SU-DHL-6 (cell line): ENCODE results near the gene TKT.

Source experiments
- EZH2phosphoT487 ChIP-seq: fragments of 200-600 bp; sonication (generic), shearing (Covaris generic); conservative IDR thresholded peaks from 2 replicates; pipeline ENCODE4 v1.6.1; 2018; ENCODE audit warnings: mild to moderate bottlenecking, antibody characterized with exemption, low read length, moderate library complexity, mixed read lengths
- TF ChIP-seq, protein P1 (sequence below): fragments of 200-600 bp; sonication (generic); IDR thresholded peaks from one replicate; pipeline ENCODE4 v1.5.1; 2017; ENCODE audit warnings: antibody characterized with exemption, mild to moderate bottlenecking, low read length, moderate library complexity; ENCODE audit not compliant: insufficient read depth, poor library complexity, severe bottlenecking

DNA sequence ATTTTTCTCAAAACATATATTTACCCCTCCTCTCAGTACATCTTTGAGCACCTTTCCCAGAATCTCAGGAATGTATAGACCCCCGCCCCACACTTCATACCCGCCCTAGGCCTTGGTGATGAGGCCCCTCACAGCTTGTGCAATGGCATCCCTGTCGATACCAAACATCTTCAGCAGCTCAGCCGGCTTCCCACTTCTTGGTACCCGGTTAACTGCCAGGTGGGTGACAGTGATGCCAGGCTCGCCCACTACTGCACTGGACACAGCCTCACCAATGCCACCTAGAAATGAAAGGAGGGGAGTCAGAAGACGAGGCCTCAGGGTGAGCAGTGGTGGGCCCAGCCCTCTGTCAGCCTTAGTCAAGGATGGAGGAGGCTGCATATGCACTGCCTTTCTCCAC lies 30.2 kb downstream of the TKT start:
- TF ChIP-seq, protein P1, sequence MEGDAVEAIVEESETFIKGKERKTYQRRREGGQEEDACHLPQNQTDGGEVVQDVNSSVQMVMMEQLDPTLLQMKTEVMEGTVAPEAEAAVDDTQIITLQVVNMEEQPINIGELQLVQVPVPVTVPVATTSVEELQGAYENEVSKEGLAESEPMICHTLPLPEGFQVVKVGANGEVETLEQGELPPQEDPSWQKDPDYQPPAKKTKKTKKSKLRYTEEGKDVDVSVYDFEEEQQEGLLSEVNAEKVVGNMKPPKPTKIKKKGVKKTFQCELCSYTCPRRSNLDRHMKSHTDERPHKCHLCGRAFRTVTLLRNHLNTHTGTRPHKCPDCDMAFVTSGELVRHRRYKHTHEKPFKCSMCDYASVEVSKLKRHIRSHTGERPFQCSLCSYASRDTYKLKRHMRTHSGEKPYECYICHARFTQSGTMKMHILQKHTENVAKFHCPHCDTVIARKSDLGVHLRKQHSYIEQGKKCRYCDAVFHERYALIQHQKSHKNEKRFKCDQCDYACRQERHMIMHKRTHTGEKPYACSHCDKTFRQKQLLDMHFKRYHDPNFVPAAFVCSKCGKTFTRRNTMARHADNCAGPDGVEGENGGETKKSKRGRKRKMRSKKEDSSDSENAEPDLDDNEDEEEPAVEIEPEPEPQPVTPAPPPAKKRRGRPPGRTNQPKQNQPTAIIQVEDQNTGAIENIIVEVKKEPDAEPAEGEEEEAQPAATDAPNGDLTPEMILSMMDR: no peak
- no peak for TF ChIP-seq EZH2phosphoT487
